GM21360 (cell line): ENCODE data around the gene PTPRN2.

ENCODE experiments used
- ATAC-seq: cut with Tn5 transposase; IDR thresholded peaks from one replicate; pipeline ENCODE4 v1.9.1; 2021; ENCODE audit warnings: mild to moderate bottlenecking, moderate library complexity; ENCODE audit not compliant: unreplicated experiment

Gene PTPRN2

DNA sequence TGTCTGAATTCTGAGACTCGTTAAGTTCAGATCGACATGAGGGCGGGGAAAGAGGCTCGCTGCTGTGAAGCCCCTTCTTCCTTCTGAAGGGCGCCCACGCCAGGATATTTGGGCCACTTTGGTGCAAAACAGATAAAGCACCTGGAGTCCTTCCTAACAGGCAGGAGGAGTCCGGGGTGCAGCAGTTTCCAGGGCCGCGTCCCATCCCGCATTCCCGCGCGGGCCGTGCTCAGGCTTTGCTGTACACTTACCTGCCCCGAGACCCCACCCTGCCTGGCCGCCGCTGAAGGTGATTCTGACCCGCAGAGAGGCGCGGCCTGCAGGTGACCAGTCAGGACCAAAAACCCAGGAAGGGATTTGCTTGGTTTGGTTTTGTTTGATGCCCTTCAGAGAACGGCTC, 454.6 kb downstream of the PTPRN2 start:
- no peak for ATAC-seq

DNA sequence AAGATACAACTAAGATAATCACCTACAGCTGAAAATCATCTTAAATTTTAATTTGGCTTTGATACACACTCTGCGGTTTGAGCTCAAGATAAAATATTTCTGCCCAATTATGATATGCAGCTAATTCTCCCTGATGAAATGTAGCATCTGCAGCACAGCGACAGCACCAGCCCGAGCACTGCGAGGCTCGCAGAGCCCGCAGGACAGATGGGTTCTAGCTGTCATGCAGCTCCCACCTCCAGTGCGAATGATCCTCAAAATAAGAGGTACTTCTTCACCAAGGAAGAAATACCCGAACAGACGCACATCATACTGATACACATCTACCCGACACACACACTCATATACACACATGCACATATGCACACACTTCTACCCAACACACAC, 457.6 kb downstream of the PTPRN2 start:
- no peak for ATAC-seq

DNA sequence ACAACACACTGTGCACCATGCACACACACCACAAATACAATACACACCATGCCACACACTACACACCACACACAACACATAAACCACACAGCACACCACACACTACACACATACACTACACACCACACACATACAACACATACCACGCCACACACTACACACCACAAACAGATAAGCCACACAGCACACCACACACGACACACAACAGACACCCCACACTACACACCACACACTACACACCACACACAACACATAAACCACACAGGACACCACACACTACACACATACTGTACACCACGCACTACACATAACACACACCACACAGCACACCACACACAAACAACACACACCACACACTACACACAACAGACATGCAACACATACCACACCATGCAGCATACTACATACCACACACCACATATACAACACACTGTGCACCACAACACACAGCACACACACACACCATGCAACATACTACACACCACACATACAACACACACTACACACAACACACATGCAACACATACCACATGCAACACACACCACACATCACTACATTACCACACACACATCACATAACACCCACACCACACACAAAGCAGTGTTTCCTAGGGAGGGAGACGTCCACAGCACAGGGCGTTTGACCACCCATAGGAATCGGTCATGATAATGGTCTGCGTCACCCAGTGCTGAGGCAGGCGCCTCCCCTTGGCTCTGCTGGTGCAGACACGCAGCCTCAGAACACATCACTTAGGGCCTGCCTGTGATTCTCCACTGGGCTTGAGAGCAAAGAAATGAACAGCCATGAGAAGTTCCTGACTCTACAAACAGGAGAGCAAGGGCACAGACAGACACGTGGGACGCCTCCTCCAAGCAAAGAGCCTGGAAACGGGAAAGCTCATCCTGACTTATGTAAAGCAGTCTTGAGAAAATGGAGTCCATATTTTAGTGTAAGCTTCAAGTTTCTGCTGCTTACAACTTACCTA, 458.3 kb downstream of the PTPRN2 start:
- no peak for ATAC-seq

DNA sequence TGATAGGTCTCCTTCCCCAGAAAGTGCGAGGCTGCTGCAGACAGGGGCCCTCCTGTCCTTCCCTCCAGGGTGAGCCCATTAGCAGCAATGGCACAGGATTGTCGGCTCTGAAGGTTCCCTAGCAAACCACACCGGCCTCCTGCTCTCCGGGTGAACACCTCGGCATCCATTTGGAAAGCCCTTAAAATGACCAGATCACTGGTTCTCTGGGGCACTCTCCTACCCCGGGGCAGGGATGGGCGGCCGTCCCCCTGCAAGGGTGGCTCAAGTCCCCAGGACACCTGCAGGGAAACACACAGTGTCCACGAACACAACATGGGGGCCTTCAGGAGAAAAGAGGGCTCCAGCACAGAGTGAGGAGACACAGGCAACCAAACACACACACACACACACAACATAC, 459.1 kb downstream of the PTPRN2 start:
- no peak for ATAC-seq

DNA sequence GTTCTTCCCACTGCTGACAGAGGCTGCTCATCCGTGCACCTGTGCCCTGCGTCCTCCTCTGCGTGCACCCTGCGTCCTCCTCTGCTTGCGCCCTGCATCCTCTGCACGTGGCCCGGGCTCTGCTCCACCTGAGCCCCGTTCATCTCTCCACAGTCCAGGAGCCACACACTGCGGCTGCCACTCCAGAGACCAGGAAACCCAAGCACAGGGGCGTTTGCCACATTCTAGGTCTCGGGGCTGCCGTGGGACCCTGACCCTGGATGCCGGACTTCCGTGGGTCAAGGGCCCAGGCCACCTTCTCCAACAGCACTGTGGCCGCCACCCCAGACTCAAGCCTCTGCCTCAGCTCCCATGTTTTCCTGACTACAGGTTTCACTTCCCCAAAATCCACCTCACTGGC, 460.4 kb downstream of the PTPRN2 start:
- no peak for ATAC-seq

DNA sequence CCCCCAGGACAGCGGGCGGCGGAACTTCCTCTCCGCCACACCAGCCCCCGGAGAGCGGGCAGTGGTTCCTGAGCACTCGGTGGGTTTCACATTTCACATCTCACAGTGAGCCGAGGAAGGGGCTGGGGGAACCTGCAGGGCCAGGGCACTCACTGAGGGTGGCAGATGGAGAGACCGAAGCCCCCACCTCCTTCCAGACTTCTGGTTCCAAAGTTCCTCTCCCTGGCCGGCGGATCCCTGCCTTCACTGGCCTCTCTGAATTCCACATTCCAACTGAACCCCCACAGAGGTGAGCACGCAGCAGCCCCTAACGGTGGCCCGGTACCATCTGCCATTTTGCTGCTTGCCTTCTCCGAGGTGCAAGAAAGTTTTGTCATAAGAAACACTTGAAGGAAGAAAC, 461.0 kb downstream of the PTPRN2 start:
- ATAC-seq = no peak

DNA sequence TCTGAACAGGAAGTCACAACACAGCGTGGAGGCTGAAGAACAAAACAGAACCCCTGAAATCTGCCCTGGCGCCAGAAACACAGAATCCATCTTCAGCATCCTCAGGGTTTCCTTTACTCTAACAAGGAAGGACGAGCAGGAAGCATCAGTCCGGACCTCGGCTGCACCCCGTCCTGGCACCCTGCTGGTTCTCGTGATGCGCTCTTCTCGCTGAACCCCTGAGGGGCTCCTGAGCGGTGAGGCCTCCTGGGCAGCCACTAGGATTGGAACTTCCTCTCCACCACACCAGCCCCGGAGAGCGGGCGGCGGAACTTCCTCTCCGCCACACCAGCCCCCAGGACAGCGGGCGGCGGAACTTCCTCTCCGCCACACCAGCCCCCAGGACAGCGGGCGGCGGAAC, 461.9 kb downstream of the PTPRN2 start:
- no peak for ATAC-seq

DNA sequence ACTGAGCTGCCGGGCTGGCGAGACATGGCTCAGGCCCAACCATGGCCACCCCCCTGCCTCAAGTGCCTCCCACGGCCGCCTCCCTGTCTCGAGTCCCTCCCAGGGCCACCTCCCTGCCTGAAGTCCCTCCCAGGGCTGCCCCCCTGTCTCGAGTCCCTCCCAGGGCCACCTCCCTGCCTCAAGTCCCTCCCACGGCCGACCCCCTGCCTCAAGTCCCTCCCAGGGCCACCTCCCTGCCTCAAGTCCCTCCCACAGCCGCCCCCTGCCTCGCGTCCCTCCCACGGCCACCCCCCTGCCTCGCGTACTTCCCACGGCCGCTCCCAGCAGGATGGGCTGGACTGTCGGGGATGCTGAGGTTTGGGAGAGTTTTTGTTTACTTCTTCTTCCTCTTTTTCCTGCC, 462.5 kb downstream of the PTPRN2 start:
- no peak for ATAC-seq

DNA sequence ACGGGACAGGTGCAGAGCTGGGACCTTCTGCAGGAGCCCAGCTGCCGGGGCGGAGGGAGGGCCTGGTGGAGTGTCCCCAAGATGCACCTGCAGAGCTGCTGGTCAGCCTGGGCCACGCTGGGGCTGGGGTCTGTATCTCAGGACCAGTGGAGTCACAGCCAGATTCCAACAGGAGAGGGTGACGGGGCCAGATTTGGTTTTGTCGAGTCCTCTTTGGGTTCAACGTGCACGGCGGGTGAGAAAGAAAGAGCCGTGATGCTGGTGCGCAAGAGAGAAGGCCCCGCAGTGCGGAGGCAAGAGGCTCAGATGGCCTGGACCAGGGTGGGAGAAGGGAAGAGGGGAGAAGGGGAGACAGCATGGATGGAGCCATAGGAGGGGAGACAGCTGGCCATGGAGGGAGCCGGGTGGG, 462.9 kb downstream of the PTPRN2 start:
- no peak for ATAC-seq

DNA sequence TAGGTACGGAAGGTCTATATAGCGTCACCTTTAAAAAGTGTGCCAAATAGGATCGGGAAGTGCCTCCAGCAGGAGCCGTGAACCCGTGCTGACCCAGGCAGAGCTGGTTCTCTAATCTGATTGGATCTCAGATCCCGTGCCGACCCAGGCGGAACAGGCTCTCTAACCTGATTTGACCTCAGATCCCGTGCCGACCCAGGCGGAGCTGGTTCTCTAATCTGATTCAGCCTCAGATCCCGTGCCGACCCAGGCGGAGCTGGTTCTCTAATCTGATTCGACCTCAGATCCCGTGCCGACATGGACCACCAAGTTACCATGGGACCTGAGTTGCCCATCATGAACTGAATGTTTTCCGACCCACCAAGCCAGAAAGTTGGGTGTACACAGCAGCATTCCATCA, 463.9 kb downstream of the PTPRN2 start:
- ATAC-seq = no peak

DNA sequence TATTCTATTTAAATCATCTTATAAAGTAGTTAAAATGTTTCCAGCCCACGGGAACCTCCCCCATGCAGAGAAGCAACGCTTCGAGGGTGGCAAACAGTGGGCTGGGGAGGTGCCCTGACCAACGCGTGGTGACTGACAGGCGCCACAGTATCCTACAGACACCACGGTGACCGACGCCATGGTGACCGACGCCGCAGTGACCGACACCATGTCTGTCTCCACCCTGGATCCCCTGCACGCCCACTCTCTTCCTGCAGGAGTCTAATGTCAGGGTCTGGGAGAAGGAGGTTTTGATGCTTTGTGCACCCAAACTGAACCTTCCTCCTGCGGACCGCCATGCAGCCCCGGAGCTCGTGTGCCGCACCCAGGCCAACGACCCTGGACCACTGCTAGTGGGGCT, 464.4 kb downstream of the PTPRN2 start:
- no peak for ATAC-seq

DNA sequence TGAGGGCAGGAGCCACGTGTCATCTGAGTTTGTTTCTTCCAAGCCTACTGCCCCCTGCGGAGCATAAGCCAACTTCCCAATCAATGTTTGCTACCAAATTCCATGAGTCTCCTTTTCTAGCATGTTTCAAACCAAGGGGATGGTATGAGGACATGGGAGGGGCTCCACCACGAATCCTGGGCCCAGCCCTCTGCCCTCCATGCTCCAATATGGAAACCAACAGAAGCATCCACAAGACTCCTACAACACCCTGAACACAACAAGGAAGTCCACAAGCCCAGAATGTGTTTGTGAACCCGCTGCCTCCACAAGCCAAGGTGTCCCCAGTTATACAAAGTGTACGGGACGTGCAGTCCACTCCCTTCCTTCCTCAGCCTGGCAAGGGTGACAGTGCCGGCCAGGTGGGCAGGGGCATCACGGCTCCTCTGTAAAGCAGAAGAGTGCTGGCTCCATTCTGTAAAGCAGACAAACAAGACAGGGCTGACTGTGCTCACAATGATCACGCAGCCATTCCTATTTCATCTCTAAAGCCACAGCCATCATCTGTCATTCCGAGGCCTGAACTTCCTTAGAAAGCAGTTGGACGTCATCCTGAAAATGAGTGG, 466.1 kb downstream of the PTPRN2 start:
- no peak for ATAC-seq

DNA sequence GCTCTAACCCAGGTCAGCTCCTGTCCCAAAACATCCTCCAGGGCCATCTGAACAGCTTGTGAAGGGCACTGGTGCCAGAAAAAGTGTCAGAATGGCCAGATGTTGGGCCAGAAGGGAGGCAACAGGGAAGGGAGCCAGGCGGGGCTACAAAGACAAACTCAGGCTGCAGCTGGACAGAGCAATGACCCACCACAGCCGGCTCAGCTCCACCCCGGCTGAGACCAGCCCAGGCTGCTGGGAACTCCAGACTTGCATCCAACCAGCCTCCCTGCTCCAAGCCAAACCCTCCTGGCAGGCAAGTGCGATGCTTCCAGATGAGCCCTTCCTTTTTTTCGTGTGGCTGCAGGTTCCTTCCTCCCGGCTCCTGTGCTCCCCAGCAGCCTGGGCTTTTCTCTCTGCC, 466.9 kb downstream of the PTPRN2 start:
- ATAC-seq = no peak

DNA sequence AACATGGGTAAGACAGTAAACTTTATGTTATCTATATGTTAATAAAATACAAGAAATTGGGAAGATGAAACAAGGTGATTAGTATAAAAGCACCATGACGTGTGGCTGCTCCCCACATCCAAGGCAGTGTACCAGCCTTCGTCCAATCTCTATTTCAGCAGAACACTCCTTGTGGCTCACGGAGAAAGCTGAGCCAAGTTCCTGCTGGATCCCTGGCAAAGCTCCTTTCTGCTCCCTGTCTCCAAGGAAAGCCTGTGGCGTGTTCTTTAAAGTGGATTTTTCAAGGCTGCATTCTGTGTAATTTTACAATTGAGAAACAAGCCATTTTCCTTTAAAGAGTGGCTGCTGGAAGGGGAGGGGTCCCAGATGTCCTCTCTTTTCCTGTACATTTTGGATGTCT, 467.3 kb downstream of the PTPRN2 start:
- ATAC-seq = no peak

DNA sequence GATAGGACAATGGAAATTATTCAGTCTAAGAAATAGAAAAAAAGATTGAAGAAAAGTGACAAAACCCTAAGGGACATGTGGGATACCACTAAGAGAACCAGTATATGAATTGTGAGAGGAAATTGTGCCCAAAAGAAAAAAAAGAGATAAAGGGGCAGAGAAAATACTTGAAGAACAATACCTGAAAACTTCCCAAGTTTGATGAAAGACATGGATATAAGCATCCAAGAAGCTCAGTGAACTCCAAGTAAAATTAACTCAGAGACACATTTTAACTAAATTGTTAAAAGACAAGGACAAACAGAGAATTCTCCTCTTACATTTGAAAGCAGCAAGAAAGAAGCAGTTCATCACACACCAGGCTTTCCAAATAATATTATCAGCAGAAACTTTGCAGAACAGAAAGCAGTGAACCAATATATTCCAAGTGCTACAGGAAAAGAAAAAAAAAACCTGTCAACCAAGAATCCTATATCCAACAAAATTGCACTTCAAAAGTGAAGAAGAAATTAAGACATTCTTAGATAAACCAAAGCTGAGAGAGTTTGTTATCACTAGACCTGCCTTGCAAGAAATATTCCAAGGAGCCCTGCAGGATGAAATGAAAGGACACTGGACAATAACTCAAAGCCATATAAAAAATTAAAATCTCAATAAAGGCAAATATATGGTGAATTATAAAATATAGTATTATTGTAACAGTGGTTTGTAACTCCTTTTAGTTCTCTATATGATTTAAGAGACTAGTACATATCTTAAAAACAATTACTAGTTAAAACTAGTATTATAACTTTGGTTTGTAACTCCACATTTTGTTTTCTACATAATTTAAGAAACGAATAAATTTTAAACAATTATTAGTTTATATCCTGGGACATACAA, 470.0 kb downstream of the PTPRN2 start:
- ATAC-seq = no peak

DNA sequence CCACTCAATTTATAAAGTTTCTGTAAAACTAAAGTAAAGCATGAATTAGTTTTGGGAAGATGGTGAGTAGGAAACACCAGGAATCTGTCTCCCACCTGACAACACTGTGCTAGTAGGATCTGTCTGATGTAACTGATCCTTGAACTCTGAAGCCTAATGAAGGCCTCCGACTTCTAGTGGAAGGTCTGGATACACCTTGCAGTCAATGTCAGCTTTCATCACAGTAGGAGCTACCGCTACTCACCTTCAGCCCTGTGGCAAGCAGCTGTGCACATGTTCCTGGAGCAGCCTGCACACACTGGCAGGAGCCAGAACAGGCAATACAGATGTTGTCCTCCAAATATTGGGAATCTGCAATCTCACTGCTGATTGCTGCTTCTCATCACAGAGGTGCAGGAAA, 471.4 kb downstream of the PTPRN2 start:
- no peak for ATAC-seq

DNA sequence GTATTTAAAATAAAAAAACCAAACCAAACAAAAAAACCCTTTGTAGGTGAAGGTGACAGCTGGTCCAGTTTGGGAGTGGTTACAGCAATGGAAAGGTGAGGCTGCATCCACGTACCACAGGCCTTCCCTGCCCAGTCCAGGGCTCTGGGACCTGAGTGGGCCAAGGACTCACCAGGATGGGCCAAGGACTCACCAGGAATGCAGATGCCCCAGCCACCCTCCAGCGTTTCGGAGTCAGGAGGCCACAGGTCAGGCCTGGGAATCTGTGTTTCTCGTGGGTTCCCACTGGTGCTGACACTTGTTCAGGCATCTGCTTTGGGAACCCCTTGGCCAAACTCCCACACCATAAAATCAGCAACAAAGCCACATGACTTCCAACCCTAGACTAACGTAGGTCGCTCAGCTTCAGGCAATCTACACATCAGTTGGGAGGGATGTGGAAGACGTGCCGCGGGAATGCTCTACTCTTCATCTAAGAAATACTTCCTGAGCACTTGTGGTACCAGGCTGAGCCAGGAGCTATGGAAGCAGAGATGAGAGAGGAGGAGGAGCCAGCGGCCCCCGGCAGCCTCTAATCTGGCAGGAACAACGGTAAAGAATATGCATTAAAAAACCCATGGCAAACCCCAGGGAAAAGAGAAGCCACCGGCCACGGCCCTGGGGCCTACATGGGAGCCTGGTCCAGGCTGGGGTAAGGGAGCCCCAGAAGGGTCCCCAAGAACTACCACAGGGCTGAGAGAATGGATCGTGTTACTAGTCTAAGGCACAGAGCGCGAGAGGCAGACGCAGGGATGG, 473.4 kb downstream of the PTPRN2 start:
- no peak for ATAC-seq

DNA sequence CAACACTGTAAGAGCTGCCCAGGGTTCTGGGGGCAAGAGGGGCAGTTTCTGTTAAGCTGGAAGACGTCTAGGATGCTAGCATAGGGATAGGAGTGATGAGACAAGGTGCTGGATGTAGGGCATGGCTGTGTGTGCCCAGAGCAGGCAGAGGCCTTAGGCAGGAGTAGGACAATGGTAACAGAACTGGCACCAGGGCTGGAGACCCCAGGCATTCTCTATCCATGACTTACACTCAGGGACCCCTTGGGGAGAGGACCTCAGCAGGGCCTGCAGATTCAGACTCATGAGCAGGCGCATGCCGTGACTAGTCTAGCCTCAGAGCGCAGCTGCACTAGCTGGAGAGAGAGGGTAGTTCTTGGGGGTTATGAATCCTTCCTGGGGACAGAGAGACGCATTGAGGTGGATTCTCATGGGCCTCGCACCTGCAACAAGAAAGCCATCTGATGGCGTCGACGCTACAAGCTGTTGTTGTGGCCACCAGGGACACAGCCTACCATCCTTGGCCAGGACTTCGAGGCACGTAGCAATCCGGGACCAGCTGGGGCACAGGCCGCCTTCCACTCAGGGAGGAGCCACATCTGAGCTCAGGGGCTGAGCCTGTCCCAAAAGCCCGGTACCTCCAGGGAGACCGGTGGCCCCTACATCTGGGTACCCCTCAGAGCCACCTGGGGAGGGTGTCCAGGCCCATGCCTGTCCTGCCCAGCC, 474.1 kb downstream of the PTPRN2 start:
- no peak for ATAC-seq

DNA sequence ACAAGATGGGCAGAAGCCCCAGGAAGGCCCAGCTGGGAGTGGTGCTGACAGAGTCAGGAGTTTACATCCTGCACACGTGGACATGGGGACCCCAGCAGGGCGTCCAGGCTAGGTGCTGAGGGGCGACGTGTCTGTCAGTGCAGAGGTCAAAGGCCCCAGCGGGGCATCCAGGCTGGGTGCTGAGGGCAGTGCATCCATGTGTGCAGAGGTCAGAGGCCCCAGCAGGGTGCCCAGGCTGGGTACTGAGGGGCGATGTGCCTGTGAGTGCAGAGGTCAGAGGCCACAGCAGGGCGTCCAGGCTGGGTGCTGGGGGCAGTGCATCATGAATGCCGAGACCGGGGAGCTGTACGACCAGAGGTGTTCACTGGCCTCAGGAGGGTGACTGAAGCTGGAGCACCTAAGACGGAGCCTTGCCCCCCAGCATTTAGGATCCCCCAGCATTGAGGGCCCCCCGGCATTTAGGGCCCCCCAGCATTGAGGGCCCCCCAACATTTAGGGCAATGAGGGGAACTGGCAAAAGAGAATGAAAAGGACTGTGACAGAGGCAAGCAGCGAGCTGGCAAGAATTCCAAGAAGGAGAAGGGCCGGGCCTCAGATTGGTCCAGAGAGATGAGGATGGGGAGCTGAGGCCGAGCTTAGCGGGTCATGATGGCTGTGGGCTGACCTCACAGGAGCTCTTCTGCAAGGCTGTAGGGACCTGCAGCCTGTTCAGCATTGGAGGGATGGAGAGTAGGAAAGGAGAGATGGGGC, 474.9 kb downstream of the PTPRN2 start:
- ATAC-seq = no peak
